Endothelial cell (in vitro differentiated cells): ENCODE data around the gene MPV17L2. TPM values are rescaled to one million over a fixed set of nuclear protein-coding genes. Genes with fewer than 3 reads are reported as not detected.

Experiments
- DNase-seq: peaks from one replicate; pipeline ENCODE4 v3.0.0; 2021; ENCODE audit warnings: low spot score
- H3K27ac Mint-ChIP-seq: one replicate; pipeline ENCODE4 v1.8.0; 2021; ENCODE audit warnings: mixed read lengths, inconsistent platforms; ENCODE audit not compliant: unreplicated experiment
- H3K27me3 Mint-ChIP-seq: one replicate; pipeline ENCODE4 v1.8.0; 2021; ENCODE audit warnings: mild to moderate bottlenecking, moderate library complexity, mixed read lengths, inconsistent platforms; ENCODE audit not compliant: unreplicated experiment
- H3K36me3 Mint-ChIP-seq: one replicate; pipeline ENCODE4 v1.8.0; 2021; ENCODE audit warnings: mild to moderate bottlenecking, low read depth, mixed read lengths, inconsistent platforms; ENCODE audit not compliant: unreplicated experiment
- H3K4me1 Mint-ChIP-seq: one replicate; pipeline ENCODE4 v1.8.0; 2021; ENCODE audit warnings: mild to moderate bottlenecking, mixed read lengths, inconsistent platforms; ENCODE audit not compliant: unreplicated experiment
- H3K4me3 Mint-ChIP-seq: one replicate; pipeline ENCODE4 v1.8.0; 2021; ENCODE audit warnings: mild to moderate bottlenecking, mixed read lengths, inconsistent platforms; ENCODE audit not compliant: unreplicated experiment
- H3K9me3 Mint-ChIP-seq: one replicate; pipeline ENCODE4 v1.8.0; 2021; ENCODE audit warnings: mixed read lengths, inconsistent platforms; ENCODE audit not compliant: unreplicated experiment
- total RNA-seq: library from RNA; stranded (reverse); fragmentation: NEBNext Ultra II Directional; extraction: Animal tissue kit (Norgen Biotek cat#: 25700); gene quantifications from one replicate; pipeline ENCODE4 v1.2.1, GENCODE V29; 2021; ENCODE audit not compliant: unreplicated experiment
- TF ChIP-seq, protein P1 (sequence below): fragments of 200-600 bp; sonication (generic); IDR thresholded peaks from one replicate; pipeline ENCODE4 v1.5.0; 2021; ENCODE audit warnings: antibody characterized with exemption; ENCODE audit not compliant: unreplicated experiment

Gene MPV17L2
- total RNA-seq, 1 donor from 2014 or later: 17.7 TPM

DNA sequence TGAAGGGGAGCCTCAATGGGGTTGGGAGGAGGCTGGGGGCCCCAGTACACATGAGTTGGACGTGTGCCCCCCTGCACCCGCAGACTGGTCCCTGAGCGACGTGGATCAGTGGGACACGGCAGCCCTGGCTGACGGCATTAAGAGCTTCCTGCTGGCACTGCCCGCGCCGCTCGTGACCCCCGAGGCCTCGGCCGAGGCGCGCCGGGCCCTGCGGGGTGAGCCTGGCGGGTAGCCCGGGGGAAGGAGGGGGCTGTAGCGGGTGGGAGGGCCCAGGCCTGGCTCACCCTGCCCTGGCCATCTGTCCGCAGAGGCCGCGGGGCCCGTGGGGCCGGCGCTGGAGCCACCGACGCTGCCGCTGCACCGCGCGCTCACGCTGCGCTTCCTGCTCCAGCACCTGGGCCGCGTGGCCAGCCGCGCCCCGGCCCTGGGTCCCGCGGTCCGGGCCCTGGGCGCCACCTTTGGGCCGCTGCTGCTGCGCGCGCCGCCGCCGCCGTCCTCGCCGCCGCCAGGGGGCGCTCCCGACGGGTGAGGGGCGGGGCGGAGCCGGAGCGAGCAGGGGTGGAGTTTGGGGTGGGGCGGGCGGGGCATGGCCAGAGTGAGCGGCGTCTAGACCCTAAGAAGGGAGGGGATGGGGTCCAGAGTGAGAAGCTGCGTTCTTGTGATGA, 31.9 kb upstream of the MPV17L2 start:
- no peak overlapping the region for H3K4me3 Mint-ChIP-seq

GRCh38 chr19:18161636-18162002, 31.4 kb upstream of the MPV17L2 start:
- Mint-ChIP-seq H3K27ac (no peak overlapping the region), H3K4me3 (no peak overlapping the region)
- TF ChIP-seq, protein P1, sequence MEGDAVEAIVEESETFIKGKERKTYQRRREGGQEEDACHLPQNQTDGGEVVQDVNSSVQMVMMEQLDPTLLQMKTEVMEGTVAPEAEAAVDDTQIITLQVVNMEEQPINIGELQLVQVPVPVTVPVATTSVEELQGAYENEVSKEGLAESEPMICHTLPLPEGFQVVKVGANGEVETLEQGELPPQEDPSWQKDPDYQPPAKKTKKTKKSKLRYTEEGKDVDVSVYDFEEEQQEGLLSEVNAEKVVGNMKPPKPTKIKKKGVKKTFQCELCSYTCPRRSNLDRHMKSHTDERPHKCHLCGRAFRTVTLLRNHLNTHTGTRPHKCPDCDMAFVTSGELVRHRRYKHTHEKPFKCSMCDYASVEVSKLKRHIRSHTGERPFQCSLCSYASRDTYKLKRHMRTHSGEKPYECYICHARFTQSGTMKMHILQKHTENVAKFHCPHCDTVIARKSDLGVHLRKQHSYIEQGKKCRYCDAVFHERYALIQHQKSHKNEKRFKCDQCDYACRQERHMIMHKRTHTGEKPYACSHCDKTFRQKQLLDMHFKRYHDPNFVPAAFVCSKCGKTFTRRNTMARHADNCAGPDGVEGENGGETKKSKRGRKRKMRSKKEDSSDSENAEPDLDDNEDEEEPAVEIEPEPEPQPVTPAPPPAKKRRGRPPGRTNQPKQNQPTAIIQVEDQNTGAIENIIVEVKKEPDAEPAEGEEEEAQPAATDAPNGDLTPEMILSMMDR: peak; percentile 22

More for the DNA sequence above, 31.9 kb upstream of the MPV17L2 start:
- Mint-ChIP-seq H3K4me1 (no peaks in the 10 kb centered on the region), H3K9me3 (no peaks in the 10 kb centered on the region), H3K36me3 (peaks cover 24% of the 10 kb centered on the region), H3K27ac (no peak overlapping the region), H3K27me3 (peaks cover 6% of the 10 kb centered on the region)
- TF ChIP-seq, protein P1: peak; percentile 64
- peak; percentile 82 for DNase-seq

GRCh38 chr19:18164072-18164471, 28.9 kb upstream of the MPV17L2 start:
- Mint-ChIP-seq H3K4me3 (no peak overlapping the region), H3K27ac (no peak overlapping the region), H3K9me3 (no peaks in the 10 kb centered on the region), H3K27me3 (peaks cover 4% of the 10 kb centered on the region), H3K36me3 (peaks cover 31% of the 10 kb centered on the region), H3K4me1 (no peaks in the 10 kb centered on the region)
- TF ChIP-seq, protein P1: no peak
- no peak for DNase-seq

More at GRCh38 chr19:18161636-18162002, 31.4 kb upstream of the MPV17L2 start:
- Mint-ChIP-seq H3K9me3 (no peaks in the 10 kb centered on the region), H3K27me3 (peaks cover 4% of the 10 kb centered on the region), H3K36me3 (peaks cover 22% of the 10 kb centered on the region), H3K4me1 (no peaks in the 10 kb centered on the region)
- DNase-seq: no peak

DNA sequence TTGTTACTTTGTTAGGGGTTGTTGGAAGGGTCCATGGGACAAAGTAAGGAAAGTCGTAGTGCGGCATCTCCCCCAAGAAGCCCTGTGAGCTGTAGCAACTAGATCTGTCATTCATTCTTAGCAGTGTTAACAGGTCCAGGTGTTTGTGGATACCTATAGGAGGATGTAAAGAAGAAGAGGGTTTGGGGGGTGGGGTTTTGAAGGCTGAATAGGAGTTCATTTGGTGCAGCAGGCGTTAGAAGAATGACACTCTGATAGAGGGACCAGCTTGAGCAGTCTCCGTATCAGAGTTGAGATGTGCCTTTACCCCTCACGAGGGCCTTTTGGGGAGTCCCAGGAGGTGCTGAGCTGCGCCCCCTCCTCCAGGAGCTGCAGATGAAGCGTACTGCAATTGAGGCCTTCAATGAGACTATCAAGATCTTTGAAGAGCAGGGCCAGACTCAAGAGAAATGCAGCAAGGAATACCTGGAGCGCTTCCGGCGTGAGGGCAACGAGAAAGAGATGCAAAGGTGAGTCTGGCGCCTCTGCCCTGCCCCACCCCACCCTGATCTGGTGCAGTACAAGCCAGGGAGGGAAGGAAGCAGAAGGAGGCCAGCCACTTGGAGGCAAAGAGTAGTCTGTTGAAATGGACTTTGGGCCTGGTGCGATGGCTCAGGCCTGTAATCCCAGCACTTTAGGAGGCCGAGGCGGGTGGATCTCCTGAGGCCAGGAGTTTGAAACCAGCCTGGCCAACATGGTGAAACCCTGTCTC, 27.0 kb upstream of the MPV17L2 start:
- TF ChIP-seq, protein P1: no peak
- peak overlapping the region; percentile 65 for H3K4me3 Mint-ChIP-seq
- no peaks in the 10 kb centered on the region for H3K27me3 Mint-ChIP-seq
- DNase-seq: no peak
- H3K27ac Mint-ChIP-seq: no peak overlapping the region
- H3K36me3 Mint-ChIP-seq: peaks cover 27% of the 10 kb centered on the region
- H3K9me3 Mint-ChIP-seq: no peaks in the 10 kb centered on the region
- H3K4me1 Mint-ChIP-seq: no peaks in the 10 kb centered on the region

DNA sequence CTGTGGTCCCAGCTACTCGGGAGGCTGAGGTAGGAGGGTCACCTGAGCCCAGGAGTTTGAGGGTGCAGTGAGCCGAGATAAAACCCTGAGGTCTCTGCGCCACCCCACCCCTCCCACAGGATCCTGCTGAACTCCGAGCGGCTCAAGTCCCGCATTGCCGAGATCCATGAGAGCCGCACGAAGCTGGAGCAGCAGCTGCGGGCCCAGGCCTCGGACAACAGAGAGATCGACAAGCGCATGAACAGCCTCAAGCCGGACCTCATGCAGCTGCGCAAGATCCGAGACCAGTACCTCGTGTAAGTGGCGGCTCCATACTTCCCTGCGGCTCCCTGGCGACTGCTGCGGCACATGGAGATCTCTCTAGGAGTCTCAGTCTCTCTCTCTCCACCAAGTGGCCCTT, 26.0 kb upstream of the MPV17L2 start:
- H3K9me3 Mint-ChIP-seq: no peaks in the 10 kb centered on the region
- H3K4me3 Mint-ChIP-seq: no peak overlapping the region
- no peak for DNase-seq
- peaks cover 27% of the 10 kb centered on the region for H3K36me3 Mint-ChIP-seq
- TF ChIP-seq, protein P1: no peak
- H3K4me1 Mint-ChIP-seq: no peaks in the 10 kb centered on the region
- no peaks in the 10 kb centered on the region for H3K27me3 Mint-ChIP-seq
- no peak overlapping the region for H3K27ac Mint-ChIP-seq
